ENCODE results near the gene EPM2A. TPM values are rescaled to one million over a fixed set of nuclear protein-coding genes. Genes with fewer than 3 reads are reported as not detected.

EPM2A gene
- total RNA-seq: 1 to 10 TPM; 4.7 to 8.7 (median 6.8) TPM
- long read RNA-seq, partial matches to known transcripts: 0 of 1 reads
- long read RNA-seq, other reads (novel, unspliced or antisense): 1 of 1 reads

GRCh38 chr6:145735356-145736165, at the start of gene EPM2A:
EPM2A (minus strand) TSS chr6:145735520; CDS start chr6:145735498, 22 bp downstream.
- 1% methylated on average over 18 of the region's 69 CpGs for WGBS (ENCODE audit: insufficient coverage, low coverage, low lambda C conversion rate, missing lambda C conversion rate)
- peak in 1 of 4 donors; percentile 25 for TF ChIP-seq CTCF (IDR thresholded peaks at IDR 0.05)
- peak; percentile 90 for TF ChIP-seq POLR2A (IDR thresholded peaks at IDR 0.05)
- no peaks in the 10 kb centered on the region for H3K27me3 ChIP-seq
- no peaks in the 10 kb centered on the region for H3K9me3 ChIP-seq
- H3K4me3 ChIP-seq: peak within 1 kb of the TSS; percentile 66 to 71 (median 71)
- DNase-seq (peak; percentile 88 to 94 (median 92)), ATAC-seq (peak; percentile 76 to 87 (median 80))
- intact Hi-C loops (cut with DNase I): no loop called here
- H3K36me3 ChIP-seq: no peaks in the 10 kb centered on the region
- peak within 1 kb of the TSS; percentile 94 to 97 (median 95) for H3K27ac ChIP-seq
- H3K4me1 ChIP-seq: peaks cover 0 to 4% (median under 1%) of the 10 kb centered on the region in 4 donors

DNA sequence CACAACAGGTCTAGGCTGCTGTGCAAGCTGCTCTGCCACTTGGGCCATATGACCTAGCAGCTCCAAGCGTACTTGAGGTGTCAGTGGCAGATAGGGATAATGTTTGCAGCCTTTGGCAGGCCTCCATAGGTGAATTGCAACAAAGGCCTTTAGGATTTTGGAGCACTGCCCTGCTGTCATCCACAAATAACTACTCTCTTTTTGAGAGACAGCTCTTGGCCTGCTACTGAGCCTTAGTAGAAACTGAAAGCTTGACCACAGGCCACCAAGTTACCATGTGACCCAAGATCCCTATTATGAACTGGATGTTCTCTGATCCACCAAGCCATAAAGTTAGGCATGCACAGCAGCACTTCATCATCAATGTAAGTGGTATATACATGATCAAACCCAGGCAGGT, 49.4 kb upstream of the EPM2A start:
- 29% methylated on average over 1 of the region's 1 CpG for WGBS (ENCODE audit: insufficient coverage, low coverage, low lambda C conversion rate, missing lambda C conversion rate)
- H3K9me3 ChIP-seq: no peaks in the 10 kb centered on the region
- H3K27ac ChIP-seq: no peak overlapping the region
- DNase-seq: no peak
- ATAC-seq: peak in 1 of 4 donors; percentile 51
- H3K4me1 ChIP-seq: no peaks in the 10 kb centered on the region
- no peaks in the 10 kb centered on the region for H3K36me3 ChIP-seq
- no peak overlapping the region for H3K4me3 ChIP-seq
- intact Hi-C loops (cut with DNase I): no loop called here
- no peak for TF ChIP-seq CTCF (IDR thresholded peaks at IDR 0.05)
- TF ChIP-seq POLR2A (IDR thresholded peaks at IDR 0.05): no peak
- no peaks in the 10 kb centered on the region for H3K27me3 ChIP-seq

GRCh38 chr6:145783796-145784195, 48.5 kb upstream of the EPM2A start:
- Histone ChIP-seq H3K27me3 (no peaks in the 10 kb centered on the region), H3K27ac (no peak overlapping the region), H3K4me1 (no peaks in the 10 kb centered on the region), H3K36me3 (no peaks in the 10 kb centered on the region), H3K9me3 (no peaks in the 10 kb centered on the region), H3K4me3 (no peak overlapping the region)
- DNase-seq (no peak), ATAC-seq (no peak)
- intact Hi-C loops (cut with DNase I): no loop called here
- TF ChIP-seq POLR2A (IDR thresholded peaks at IDR 0.05) (no peak), CTCF (IDR thresholded peaks at IDR 0.05) (no peak)
- WGBS (ENCODE audit: insufficient coverage, low coverage, low lambda C conversion rate, missing lambda C conversion rate): 78% methylated on average over 4 of the region's 5 CpGs

DNA sequence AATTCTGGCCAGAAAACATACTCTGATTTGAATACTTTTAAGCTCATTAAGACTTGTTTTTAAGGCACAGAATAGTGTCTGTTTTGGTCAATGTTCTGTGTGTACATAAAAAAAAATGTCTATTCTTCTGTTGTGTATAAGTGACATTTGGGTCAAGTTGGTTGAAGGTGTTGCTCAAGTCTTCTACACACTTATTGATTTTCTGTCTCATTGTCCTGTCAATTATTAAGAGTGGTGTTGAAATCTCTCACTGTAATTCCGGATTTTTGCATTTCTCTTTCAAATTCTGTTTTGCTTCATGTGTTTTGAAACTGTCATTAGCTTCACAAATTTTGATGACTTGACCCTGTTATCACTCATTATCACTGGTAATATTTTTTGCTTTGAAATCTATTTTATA, 37.5 kb upstream of the EPM2A start:
- Histone ChIP-seq H3K4me3 (no peak overlapping the region), H3K27me3 (no peaks in the 10 kb centered on the region), H3K9me3 (no peaks in the 10 kb centered on the region), H3K36me3 (no peaks in the 10 kb centered on the region), H3K27ac (no peak overlapping the region), H3K4me1 (peaks cover 0 to 5% (median 0%) of the 10 kb centered on the region in 4 donors)
- TF ChIP-seq CTCF (IDR thresholded peaks at IDR 0.05): no peak
- TF ChIP-seq POLR2A (IDR thresholded peaks at IDR 0.05): no peak
- ATAC-seq (peak in 2 of 4 donors; percentile 38 to 40), DNase-seq (no peak)
- intact Hi-C loops (cut with DNase I): no loop called here
- 13% methylated on average over 1 of the region's 1 CpG for WGBS (ENCODE audit: insufficient coverage, low coverage, low lambda C conversion rate, missing lambda C conversion rate)

Data from right lobe of liver (tissue), 6 donors.